ENCODE data around the gene IL21R. TPM values are rescaled to one million over a fixed set of nuclear protein-coding genes. Genes with fewer than 3 reads are reported as not detected.

Gene IL21R
- total RNA-seq, 4 donors from 2014 or later = 0.20 to 1.1 (median 0.27) TPM; not detected in 1

- in situ Hi-C loops (cut with MboI; ENCODE audit: low pct_ligation_motif_present in 1 of 4, low pct_unique_long_range_greater_than_20kb in 1 of 4, low sequenced_read_pairs in 3 of 4) = no loop called here
- no peaks in the 10 kb centered on the region for H3K9me3 ChIP-seq
- H3K27ac ChIP-seq = no peak overlapping the region
- no peak overlapping the region for H3K4me3 ChIP-seq
- no peaks in the 10 kb centered on the region for H3K36me3 ChIP-seq
- TF ChIP-seq, protein P1, sequence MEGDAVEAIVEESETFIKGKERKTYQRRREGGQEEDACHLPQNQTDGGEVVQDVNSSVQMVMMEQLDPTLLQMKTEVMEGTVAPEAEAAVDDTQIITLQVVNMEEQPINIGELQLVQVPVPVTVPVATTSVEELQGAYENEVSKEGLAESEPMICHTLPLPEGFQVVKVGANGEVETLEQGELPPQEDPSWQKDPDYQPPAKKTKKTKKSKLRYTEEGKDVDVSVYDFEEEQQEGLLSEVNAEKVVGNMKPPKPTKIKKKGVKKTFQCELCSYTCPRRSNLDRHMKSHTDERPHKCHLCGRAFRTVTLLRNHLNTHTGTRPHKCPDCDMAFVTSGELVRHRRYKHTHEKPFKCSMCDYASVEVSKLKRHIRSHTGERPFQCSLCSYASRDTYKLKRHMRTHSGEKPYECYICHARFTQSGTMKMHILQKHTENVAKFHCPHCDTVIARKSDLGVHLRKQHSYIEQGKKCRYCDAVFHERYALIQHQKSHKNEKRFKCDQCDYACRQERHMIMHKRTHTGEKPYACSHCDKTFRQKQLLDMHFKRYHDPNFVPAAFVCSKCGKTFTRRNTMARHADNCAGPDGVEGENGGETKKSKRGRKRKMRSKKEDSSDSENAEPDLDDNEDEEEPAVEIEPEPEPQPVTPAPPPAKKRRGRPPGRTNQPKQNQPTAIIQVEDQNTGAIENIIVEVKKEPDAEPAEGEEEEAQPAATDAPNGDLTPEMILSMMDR (IDR thresholded peaks at IDR 0.05) = no peak
- TF ChIP-seq EP300 (IDR thresholded peaks at IDR 0.05; ENCODE audit: low read depth) (no peak), POLR2A (IDR thresholded peaks at IDR 0.05) (no peak), POLR2AphosphoS5 (IDR thresholded peaks at IDR 0.05) (no peak)
- intact Hi-C loops (cut with DNase I; ENCODE audit: low total_unique reads) = no loop called here
- no peaks in the 10 kb centered on the region for H3K4me1 ChIP-seq
- 73% methylated on average over 4 of the region's 4 CpGs; no CpG with 5 or more reads in 1 of the 2 donors for WGBS, 2 donors (ENCODE audit: low coverage in 1 of 2)
- H3K27me3 ChIP-seq = peaks cover 22% of the 10 kb centered on the region
- peak; percentile 47 for DNase-seq
Measured at GRCh38 chr16:27446721-27447120, 44.7 kb downstream of the IL21R start.

- H3K9me3 ChIP-seq = no peaks in the 10 kb centered on the region
- no peak for DNase-seq
- H3K27me3 ChIP-seq = peaks cover 22% of the 10 kb centered on the region
- no peaks in the 10 kb centered on the region for H3K36me3 ChIP-seq
- in situ Hi-C loops (cut with MboI; ENCODE audit: low pct_ligation_motif_present in 1 of 4, low pct_unique_long_range_greater_than_20kb in 1 of 4, low sequenced_read_pairs in 3 of 4) (no loop called here), intact Hi-C loops (cut with DNase I; ENCODE audit: low total_unique reads) (no loop called here)
- no peaks in the 10 kb centered on the region for H3K4me1 ChIP-seq
- H3K4me3 ChIP-seq = no peak overlapping the region
- WGBS, 2 donors (ENCODE audit: low coverage in 1 of 2) = 70 to 87% methylated on average over 3 to 5 of the region's 5 CpGs
- H3K27ac ChIP-seq = no peak overlapping the region
- TF ChIP-seq POLR2AphosphoS5 (IDR thresholded peaks at IDR 0.05) (no peak), POLR2A (IDR thresholded peaks at IDR 0.05) (no peak), EP300 (IDR thresholded peaks at IDR 0.05; ENCODE audit: low read depth) (no peak)
- TF ChIP-seq, protein P1 (IDR thresholded peaks at IDR 0.05) = no peak
Measured at GRCh38 chr16:27447301-27447700, 45.3 kb downstream of the IL21R start.

GRCh38 chr16:27448532-27449433 is 46.8 kb downstream of the IL21R start:
- in situ Hi-C loops (cut with MboI; ENCODE audit: low pct_ligation_motif_present in 1 of 4, low pct_unique_long_range_greater_than_20kb in 1 of 4, low sequenced_read_pairs in 3 of 4) = no loop called here

More at GRCh38 chr16:27448532-27449433, 46.8 kb downstream of the IL21R start:
- H3K36me3 ChIP-seq = no peaks in the 10 kb centered on the region
- 83% methylated on average over 16 of the region's 19 CpGs; no CpG with 5 or more reads in 1 of the 2 donors for WGBS, 2 donors (ENCODE audit: low coverage in 1 of 2)
- H3K27me3 ChIP-seq = peaks cover 22% of the 10 kb centered on the region
- intact Hi-C loops (cut with DNase I; ENCODE audit: low total_unique reads) = no loop called here
- TF ChIP-seq POLR2AphosphoS5 (IDR thresholded peaks at IDR 0.05) (no peak), POLR2A (IDR thresholded peaks at IDR 0.05) (no peak), EP300 (IDR thresholded peaks at IDR 0.05; ENCODE audit: low read depth) (no peak)
- TF ChIP-seq, protein P1 (IDR thresholded peaks at IDR 0.05) = no peak
- no peaks in the 10 kb centered on the region for H3K9me3 ChIP-seq
- H3K4me1 ChIP-seq = no peaks in the 10 kb centered on the region
- DNase-seq = no peak
- H3K4me3 ChIP-seq = no peak overlapping the region
- H3K27ac ChIP-seq = no peak overlapping the region
